Osteocyte (in vitro differentiated cells): ENCODE results near the gene CPVL. TPM values are rescaled to one million over a fixed set of nuclear protein-coding genes. Genes with fewer than 3 reads are reported as not detected.

Source experiments
- DNase-seq: peaks from one replicate; pipeline ENCODE4 v3.0.0; 2021; ENCODE audit warnings: mixed read lengths; ENCODE audit not compliant: unreplicated experiment; ENCODE audit errors: extremely low spot score
- H3K27ac Mint-ChIP-seq: one replicate; pipeline ENCODE4 v1.8.0; 2021; ENCODE audit warnings: mild to moderate bottlenecking, mixed read lengths; ENCODE audit not compliant: unreplicated experiment
- H3K27me3 Mint-ChIP-seq: one replicate; pipeline ENCODE4 v1.8.0; 2021; ENCODE audit warnings: mixed read lengths; ENCODE audit not compliant: unreplicated experiment
- H3K36me3 Mint-ChIP-seq: one replicate; pipeline ENCODE4 v1.8.0; 2021; ENCODE audit warnings: mixed read lengths; ENCODE audit not compliant: unreplicated experiment
- H3K4me1 Mint-ChIP-seq: one replicate; pipeline ENCODE4 v1.8.0; 2021; ENCODE audit warnings: mixed read lengths; ENCODE audit not compliant: unreplicated experiment
- H3K4me3 Mint-ChIP-seq: one replicate; pipeline ENCODE4 v1.8.0; 2021; ENCODE audit warnings: mild to moderate bottlenecking, moderate library complexity, mixed read lengths; ENCODE audit not compliant: unreplicated experiment
- H3K9me3 Mint-ChIP-seq: one replicate; pipeline ENCODE4 v1.8.0; 2021; ENCODE audit warnings: mixed read lengths; ENCODE audit not compliant: unreplicated experiment
- CTCF ChIP-seq: fragments of 200-600 bp; sonication (generic); IDR thresholded peaks from 2 replicates; pipeline ENCODE4 v1.5.0; 2021; ENCODE audit warnings: antibody characterized with exemption, mild to moderate bottlenecking, moderate library complexity
- total RNA-seq: library from RNA; stranded (reverse); gene quantifications from 2 replicates; pipeline ENCODE4 v1.2.1, GENCODE V29; 2021

The CPVL gene
- total RNA-seq, 1 donor from 2014 or later: 2.0 TPM

DNA sequence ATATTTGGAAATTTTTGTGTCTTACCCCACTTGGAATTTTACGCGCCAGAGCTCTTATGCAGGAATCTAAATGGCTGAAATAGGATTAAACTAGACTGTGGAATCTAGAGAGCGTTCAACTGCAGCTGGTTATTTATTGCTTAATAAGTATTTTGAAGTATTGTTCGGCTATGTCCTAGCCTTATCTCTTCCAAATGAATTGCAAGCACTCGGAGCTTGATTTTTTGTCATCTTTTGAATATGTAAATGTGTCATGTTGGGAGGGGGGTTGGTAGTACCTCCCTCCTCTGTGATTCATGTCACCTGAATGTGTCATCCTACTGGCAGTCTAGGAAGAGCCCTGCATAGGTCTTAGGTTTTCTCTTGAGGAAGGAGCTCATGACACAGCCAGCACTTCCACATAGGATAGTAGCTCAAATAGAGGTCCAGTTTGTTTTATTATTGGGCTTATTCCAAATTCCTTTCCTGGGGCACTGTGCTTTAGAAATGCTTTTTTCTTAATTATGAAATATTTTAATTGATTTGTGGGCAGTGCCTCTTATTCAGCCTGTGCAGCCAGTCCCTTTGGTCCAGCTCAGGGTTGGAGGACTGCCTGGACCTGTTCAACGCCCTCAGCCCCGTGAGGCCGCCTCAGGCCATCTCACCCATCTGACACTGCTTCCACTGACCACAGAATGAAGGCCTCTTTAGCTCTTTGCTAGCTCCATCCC lies 165.7 kb downstream of the CPVL start:
- no peak for TF ChIP-seq CTCF
- H3K9me3 Mint-ChIP-seq: no peaks in the 10 kb centered on the region
- DNase-seq: no peak
- no peaks in the 10 kb centered on the region for H3K27me3 Mint-ChIP-seq
- no peaks in the 10 kb centered on the region for H3K36me3 Mint-ChIP-seq
- no peak overlapping the region for H3K4me3 Mint-ChIP-seq
- peaks cover 18% of the 10 kb centered on the region for H3K4me1 Mint-ChIP-seq
- no peak overlapping the region for H3K27ac Mint-ChIP-seq

- no peak overlapping the region for H3K27ac Mint-ChIP-seq
- H3K4me3 Mint-ChIP-seq: no peak overlapping the region
- no peaks in the 10 kb centered on the region for H3K27me3 Mint-ChIP-seq
- H3K4me1 Mint-ChIP-seq: peaks cover 10% of the 10 kb centered on the region
- no peak for DNase-seq
- H3K9me3 Mint-ChIP-seq: peaks cover 3% of the 10 kb centered on the region
- H3K36me3 Mint-ChIP-seq: no peaks in the 10 kb centered on the region
- TF ChIP-seq CTCF: no peak
Observed at GRCh38 chr7:28979776-28980175, 166.6 kb downstream of the CPVL start.

DNA sequence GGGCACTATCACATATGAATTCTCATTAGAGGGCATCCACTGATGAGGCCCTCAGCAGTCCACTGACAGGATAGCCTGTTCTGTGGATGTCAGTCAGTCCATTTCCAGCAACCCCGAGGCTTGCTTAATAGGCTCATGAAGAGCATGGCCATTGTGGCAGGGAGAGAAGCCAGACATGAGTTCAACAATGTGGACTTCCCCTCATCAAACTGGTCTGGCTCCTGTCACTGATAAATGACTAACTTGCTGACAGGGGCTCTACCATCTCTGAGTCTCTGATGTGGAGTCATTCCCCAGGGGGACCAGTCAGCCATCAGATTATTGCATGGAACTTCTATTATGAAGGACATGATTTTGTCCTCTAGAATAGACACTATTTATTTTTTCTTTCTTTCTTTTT lies 168.5 kb downstream of the CPVL start:
- Mint-ChIP-seq H3K27me3 (peaks cover under 1% of the 10 kb centered on the region), H3K4me3 (no peak overlapping the region), H3K9me3 (peaks cover 15% of the 10 kb centered on the region), H3K4me1 (peaks cover 2% of the 10 kb centered on the region), H3K36me3 (no peaks in the 10 kb centered on the region), H3K27ac (no peak overlapping the region)
- no peak for DNase-seq
- no peak for TF ChIP-seq CTCF

- peaks cover 27% of the 10 kb centered on the region for H3K9me3 Mint-ChIP-seq
- H3K36me3 Mint-ChIP-seq: peaks cover 6% of the 10 kb centered on the region
- no peak overlapping the region for H3K27ac Mint-ChIP-seq
- no peak for DNase-seq
- TF ChIP-seq CTCF: no peak
- H3K27me3 Mint-ChIP-seq: peaks cover 3% of the 10 kb centered on the region
- no peak overlapping the region for H3K4me3 Mint-ChIP-seq
- H3K4me1 Mint-ChIP-seq: peaks cover 1% of the 10 kb centered on the region
Observed at GRCh38 chr7:28976022-28976421, 170.3 kb downstream of the CPVL start.

- Mint-ChIP-seq H3K9me3 (peaks cover 32% of the 10 kb centered on the region), H3K27ac (no peak overlapping the region), H3K4me1 (no peaks in the 10 kb centered on the region), H3K36me3 (peaks cover 9% of the 10 kb centered on the region), H3K27me3 (peaks cover 3% of the 10 kb centered on the region), H3K4me3 (no peak overlapping the region)
- no peak for DNase-seq
- no peak for TF ChIP-seq CTCF
Observed at GRCh38 chr7:28973591-28973990, 172.7 kb downstream of the CPVL start.
